ENCODE results near the gene LONRF2.

GRCh38 chr2:100283724-100284501 lies 38.4 kb downstream of the LONRF2 start:
- TF ChIP-seq CTCF (optimal IDR thresholded peaks at IDR 0.05 in 1 of 3, IDR thresholded peaks at IDR 0.05 in 1 of 3, conservative IDR thresholded peaks at IDR 0.05 in 1 of 3; ENCODE audit: extremely low read depth in 1 of 3, insufficient read depth in 2 of 3, low read length in 3 of 3) (no peak), EZH2 (IDR thresholded peaks at IDR 0.05; ENCODE audit: low read length) (no peak)

Measured in keratinocyte (primary cell).